H1 (cell line): ENCODE measurements around the gene CKS1B. TPM values are rescaled to one million over a fixed set of nuclear protein-coding genes. Genes with fewer than 3 reads are reported as not detected.

Experiments
- CTCF ChIA-PET: fragments of 300-600 bp; sonication (Branson Sonifier 250); formaldehyde crosslinking; loops from one replicate; lab custom pipeline; 2021; ENCODE audit not compliant: partially characterized antibody; lab: Charles Lee
- POLR2A ChIA-PET: fragments of 300-600 bp; sonication (Branson Sonifier 250); formaldehyde crosslinking; loops from one replicate; lab custom pipeline; 2021; ENCODE audit warnings: inconsistent platforms; ENCODE audit not compliant: partially characterized antibody; lab: Charles Lee
- DNase-seq, 2 experiments: peaks; one replicate each; pipeline versions ENCODE4 v3.0.0 to v3.0.0-alpha.2; 2010 to 2022; ENCODE audit warnings: low spot score in 2 of 2, low read depth in 1 of 2, mixed read lengths in 1 of 2
- FAIRE-seq: peaks from 2 replicates; lab custom pipeline; 2011; peaks lifted over from hg19 to GRCh38; lab: Jason Lieb, UNC
- H2AFZ ChIP-seq: 2 replicates; pipeline ENCODE4 v1.8.1; 2012; ENCODE audit warnings: low read length, inconsistent platforms
- H2AK5ac ChIP-seq: 2 replicates; pipeline ENCODE4 v1.6.1; 2013; ENCODE audit warnings: low read depth, low read length
- H2BK120ac ChIP-seq: replicated peaks from 2 replicates; pipeline ENCODE3; 2013; ENCODE audit warnings: low read depth, low read length, inconsistent platforms
- H2BK12ac ChIP-seq: 2 replicates; pipeline ENCODE4 v1.6.1; 2013; ENCODE audit warnings: low read depth, low read length
- H2BK15ac ChIP-seq: 2 replicates; pipeline ENCODE4 v1.6.1; 2013; ENCODE audit warnings: low read length
- H2BK20ac ChIP-seq: 2 replicates; pipeline ENCODE4 v1.6.1; 2013; ENCODE audit warnings: low read length
- H2BK5ac ChIP-seq: 2 replicates; pipeline ENCODE4 v1.6.1; 2013; ENCODE audit warnings: low read depth, low read length
- H3K14ac ChIP-seq: 2 replicates; pipeline ENCODE4 v1.6.1; 2013; ENCODE audit warnings: inconsistent platforms; ENCODE audit not compliant: insufficient read length
- H3K18ac ChIP-seq: 2 replicates; pipeline ENCODE4 v1.6.1; 2013; ENCODE audit warnings: low read length; ENCODE audit errors: extremely low read depth
- H3K23ac ChIP-seq: 2 replicates; pipeline ENCODE4 v1.6.1; 2013; ENCODE audit warnings: inconsistent platforms; ENCODE audit not compliant: insufficient read length
- H3K23me2 ChIP-seq: 2 replicates; pipeline ENCODE4 v1.6.1; 2013; ENCODE audit warnings: low read depth, low read length
- H3K27ac ChIP-seq: 2 replicates; pipeline ENCODE4 v1.6.1; 2011; ENCODE audit warnings: low read depth, low read length, inconsistent platforms
- H3K27me3 ChIP-seq, 4 experiments: replicated peaks in 1 of 4; 1 replicate in 1 of 4; 2 replicates in 3 of 4; pipeline versions ENCODE4 v1.6.1 to v1.8.1; 2011 to 2013; ENCODE audit warnings: low read length in 3 of 4, mild to moderate bottlenecking in 3 of 4, inconsistent platforms in 2 of 4, mixed read lengths in 2 of 4, moderate library complexity in 1 of 4; ENCODE audit not compliant: control insufficient read depth in 3 of 4, insufficient read depth in 3 of 4; ENCODE audit errors: extremely low read depth in 1 of 4
- H3K36me3 ChIP-seq, 4 experiments: 2 replicates each; pipeline versions ENCODE4 v1.6.1 to v1.8.1; 2011 to 2013; ENCODE audit warnings: mild to moderate bottlenecking in 4 of 4, low read length in 3 of 4, moderate library complexity in 2 of 4, control low read depth in 1 of 4, inconsistent platforms in 1 of 4; ENCODE audit not compliant: insufficient read depth in 4 of 4, control insufficient read depth in 2 of 4
- H3K4ac ChIP-seq: replicated peaks from 2 replicates; pipeline ENCODE3; 2013; ENCODE audit warnings: low read length, low read depth, mixed read lengths, inconsistent platforms; ENCODE audit not compliant: insufficient read length
- H3K4me1 ChIP-seq, 4 experiments: replicated peaks in 1 of 4; 1 replicate in 1 of 4; 2 replicates in 3 of 4; pipeline versions ENCODE4 v1.6.1 to v1.8.1; 2011 to 2013; ENCODE audit warnings: low read length in 3 of 4, inconsistent platforms in 2 of 4, mixed read lengths in 1 of 4; ENCODE audit not compliant: insufficient read depth in 4 of 4, control insufficient read depth in 3 of 4
- H3K4me2 ChIP-seq, 2 experiments: 2 replicates each; pipeline versions ENCODE4 v1.6.1 to v1.8.1; 2011 to 2013; ENCODE audit warnings: low read depth in 2 of 2, low read length in 2 of 2, control low read depth in 1 of 2, inconsistent platforms in 1 of 2, mild to moderate bottlenecking in 1 of 2; ENCODE audit not compliant: insufficient read depth in 1 of 2
- H3K4me3 ChIP-seq, 4 experiments: fragments of 200-600, 300-600 bp in 1 of 4; sonication (generic), shearing (Covaris generic), sonication (Bioruptor Twin) in 1 of 4; 2 replicates each; pipeline versions ENCODE4 v1.5.1 to v1.8.1; 2011 to 2016; ENCODE audit warnings: low read length in 4 of 4, low read depth in 3 of 4, control low read depth in 2 of 4, inconsistent platforms in 2 of 4, mild to moderate bottlenecking in 2 of 4, mixed read lengths in 1 of 4, moderate library complexity in 1 of 4; ENCODE audit not compliant: insufficient read depth in 2 of 4; ENCODE audit errors: extremely low read depth in 1 of 4
- H3K56ac ChIP-seq: replicated peaks from 2 replicates; pipeline ENCODE3; 2013; ENCODE audit warnings: low read depth, mild to moderate bottlenecking, mixed read lengths, low read length, inconsistent platforms; ENCODE audit not compliant: insufficient read length
- H3K79me1 ChIP-seq: 2 replicates; pipeline ENCODE4 v1.6.1; 2013; ENCODE audit warnings: low read depth, low read length, control low read depth
- H3K79me2 ChIP-seq, 2 experiments: 2 replicates each; pipeline versions ENCODE4 v1.6.1 to v1.8.1; 2012 to 2013; ENCODE audit warnings: low read length in 2 of 2, mild to moderate bottlenecking in 2 of 2, inconsistent platforms in 1 of 2; ENCODE audit not compliant: insufficient read depth in 2 of 2, control insufficient read depth in 1 of 2
- H3K9ac ChIP-seq, 4 experiments: replicated peaks in 1 of 4; 1 replicate in 1 of 4; 2 replicates in 3 of 4; pipeline versions ENCODE4 v1.6.1 to v1.8.1; 2011 to 2013; ENCODE audit warnings: low read depth in 3 of 4, low read length in 3 of 4, control low read depth in 2 of 4, mild to moderate bottlenecking in 2 of 4, moderate library complexity in 2 of 4, inconsistent platforms in 1 of 4; ENCODE audit errors: extremely low read depth in 1 of 4
- H3K9me3 ChIP-seq, 2 experiments: 2 replicates each; pipeline versions ENCODE4 v1.6.1 to v1.8.1; 2012 to 2013; ENCODE audit warnings: mild to moderate bottlenecking in 2 of 2, moderate library complexity in 2 of 2, control low read depth in 1 of 2, inconsistent platforms in 1 of 2, low read depth in 1 of 2, low read length in 1 of 2, mixed read lengths in 1 of 2; ENCODE audit not compliant: insufficient read depth in 2 of 2
- H4K20me1 ChIP-seq, 2 experiments: replicated peaks in 1 of 2; 2 replicates each; pipeline versions ENCODE3 to v1.8.1; 2011 to 2013; ENCODE audit warnings: inconsistent platforms in 2 of 2, low read length in 2 of 2, mild to moderate bottlenecking in 1 of 2; ENCODE audit not compliant: insufficient read depth in 2 of 2, control insufficient read depth in 1 of 2
- H4K5ac ChIP-seq: 2 replicates; pipeline ENCODE4 v1.6.1; 2013; ENCODE audit warnings: low read length, low read depth, mixed read lengths, inconsistent platforms; ENCODE audit not compliant: insufficient read length
- H4K8ac ChIP-seq: 2 replicates; pipeline ENCODE4 v1.8.0; 2013; ENCODE audit warnings: mild to moderate bottlenecking, moderate library complexity, low read length, inconsistent platforms; ENCODE audit not compliant: insufficient read depth; ENCODE audit errors: extremely low read depth
- H4K91ac ChIP-seq: replicated peaks from 2 replicates; pipeline ENCODE3; 2013; ENCODE audit warnings: low read length, mixed read lengths, inconsistent platforms; ENCODE audit not compliant: insufficient read length
- CBX8 ChIP-seq: fragments of 300-800, 300-1000 bp; sonication (generic); IDR thresholded peaks from 2 replicates; pipeline ENCODE4 v1.7.1; 2016; ENCODE audit warnings: low read depth, low read length, borderline replicate concordance
- CEBPB ChIP-seq: IDR thresholded peaks from 2 replicates; pipeline ENCODE4 v1.6.1; 2012; ENCODE audit warnings: low read depth, low read length
- CHD1 ChIP-seq: IDR thresholded peaks from 2 replicates; pipeline ENCODE4 v1.6.1; 2012; ENCODE audit warnings: low read depth, low read length, improper control_type of control experiment
- EGR1 ChIP-seq: IDR thresholded peaks from 2 replicates; pipeline ENCODE4 v1.6.1; 2011; ENCODE audit warnings: low read depth, low read length, borderline replicate concordance
- JUND ChIP-seq: IDR thresholded peaks from 2 replicates; pipeline ENCODE4 v1.6.1; 2011; ENCODE audit warnings: mild to moderate bottlenecking, improper control_type of control experiment, low read length
- NANOG ChIP-seq: IDR thresholded peaks from 2 replicates; pipeline ENCODE4 v1.6.1; 2011; ENCODE audit warnings: low read length, low read depth, mild to moderate bottlenecking, inconsistent platforms; ENCODE audit not compliant: insufficient read depth, poor library complexity, severe bottlenecking
- POLR2A ChIP-seq, 2 experiments: IDR thresholded peaks; 1 replicate in 1 of 2; 2 replicates in 1 of 2; pipeline ENCODE4 v1.6.1; 2011; ENCODE audit warnings: low read depth in 2 of 2, low read length in 2 of 2, mild to moderate bottlenecking in 2 of 2; ENCODE audit errors: control extremely low read depth in 1 of 2
- POLR2AphosphoS5 ChIP-seq: IDR thresholded peaks from 2 replicates; pipeline ENCODE4 v1.6.1; 2011; ENCODE audit warnings: low read depth, low read length
- TCF12 ChIP-seq: IDR thresholded peaks from 2 replicates; pipeline ENCODE4 v1.6.1; 2011; ENCODE audit warnings: low read depth, mild to moderate bottlenecking, low read length
- WGBS, 2 experiments: shearing (Covaris generic) in 1 of 2; methylation state at CpG; one replicate each; pipeline versions ENCODE4 v1.1.6 to v1.1.7; 2013 to 2015; ENCODE audit warnings: low lambda C conversion rate in 2 of 2, mixed read lengths in 2 of 2, inconsistent platforms in 1 of 2, low coverage in 1 of 2, missing lambda C conversion rate in 1 of 2; ENCODE audit not compliant: insufficient replicate concordance in 2 of 2, insufficient coverage in 1 of 2, insufficient read length in 1 of 2; ENCODE audit errors: extremely low coverage in 1 of 2, missing lambda C conversion rate in 1 of 2; 5-methylcytosine and 5-hydroxymethylcytosine counted together
- polyA plus RNA-seq, 7 experiments: library from polyadenylated mRNA; depleted of rRNA in 3 of 7; stranded (reverse) in 5 of 7; unstranded in 2 of 7; fragments of >200 nt in 5 of 7; fragments of 200-250 nt in 2 of 7; gene quantifications; 1 replicate in 5 of 7; 2 replicates in 1 of 7; 4 replicates in 1 of 7; pipeline versions ENCODE4 v1.2.1 to v1.2.3, GENCODE V29; 2011 to 2013; ENCODE audit warnings: missing spikeins in 2 of 7, mixed read lengths in 2 of 7
- total RNA-seq: library from RNA; stranded (reverse); fragmentation: NEBNext Ultra II Directional; extraction: Animal tissue kit (Norgen Biotek cat#: 25700); gene quantifications from 2 replicates; pipeline ENCODE4 v1.2.1, GENCODE V29; 2021

The CKS1B gene
- total and polyA plus RNA-seq, 2 of the 8 experiments (the other 6 are each of a cell fraction or from before 2014, with no cell fraction given) = 294 to 1,025 TPM

- Histone ChIP-seq H3K9ac (no peak overlapping the region), H3K18ac (no peak overlapping the region), H3K4me1 (peaks cover 0 to 4% (median under 1%) of the 10 kb centered on the region in 4 experiments; a peak in 2 of 7 replicates), H4K20me1 (peaks cover 0 to 2% of the 10 kb centered on the region in 2 experiments), H3K23me2 (no peaks in the 10 kb centered on the region), H2BK5ac (no peak overlapping the region), H3K4me2 (no peak overlapping the region), H3K79me2 (no peaks in the 10 kb centered on the region), H2BK15ac (no peak overlapping the region), H2AK5ac (no peak overlapping the region), H2BK20ac (no peak overlapping the region), H3K14ac (no peak overlapping the region), H4K91ac (no peak overlapping the region), H3K23ac (no peak overlapping the region), H3K4ac (no peak overlapping the region), H3K9me3 (no peaks in the 10 kb centered on the region), H2BK12ac (no peak overlapping the region), H3K27ac (no peak overlapping the region), H2BK120ac (no peak overlapping the region), H3K27me3 (no peaks in the 10 kb centered on the region), H3K4me3 (no peak overlapping the region), H4K5ac (no peak overlapping the region), H3K79me1 (no peaks in the 10 kb centered on the region), H4K8ac (no peak overlapping the region), H3K56ac (no peak overlapping the region), H3K36me3 (peaks cover 0 to 4% (median 0%) of the 10 kb centered on the region in 4 experiments; a peak in 1 of 8 replicates), H2AFZ (no peak overlapping the region)
- no peak for TF ChIP-seq EGR1
- no peak for TF ChIP-seq JUND
- no peak for TF ChIP-seq POLR2A (IDR thresholded peaks at IDR 0.05; ENCODE audit: control extremely low read depth in 1 of 2, low read depth in 2 of 2, low read length in 2 of 2)
- no peak for TF ChIP-seq CHD1
- no peak for TF ChIP-seq TCF12
- no peak for TF ChIP-seq POLR2AphosphoS5
- TF ChIP-seq CBX8 = no peak
- no peak for TF ChIP-seq CEBPB
- TF ChIP-seq NANOG = no peak
- 91% methylated on average over 16 of the region's 17 CpGs; no CpG with 5 or more reads in 1 of the 2 experiments for WGBS, 2 experiments
- ChIA-PET POLR2A (interaction anchor here (1.0 to 6.0 kb wide), 5 partner anchors 9 to 53 kb away, joined by 3 to 22 read pairs (median 4); partner anchors contain the start of genes PMVK and PYGO2), CTCF (interaction anchor here (0.9 to 1.7 kb wide), 8 partner anchors 14 to 173 kb away, joined by 3 to 5 read pairs (median 3); partner anchors contain the start of gene SHC1)
- DNase-seq (no peak), FAIRE-seq (no peak)
Measured at GRCh38 chr1:154945962-154946850, 28.3 kb upstream of the CKS1B start.
